Measurements from ENCODE around the gene PPA1.

DNA sequence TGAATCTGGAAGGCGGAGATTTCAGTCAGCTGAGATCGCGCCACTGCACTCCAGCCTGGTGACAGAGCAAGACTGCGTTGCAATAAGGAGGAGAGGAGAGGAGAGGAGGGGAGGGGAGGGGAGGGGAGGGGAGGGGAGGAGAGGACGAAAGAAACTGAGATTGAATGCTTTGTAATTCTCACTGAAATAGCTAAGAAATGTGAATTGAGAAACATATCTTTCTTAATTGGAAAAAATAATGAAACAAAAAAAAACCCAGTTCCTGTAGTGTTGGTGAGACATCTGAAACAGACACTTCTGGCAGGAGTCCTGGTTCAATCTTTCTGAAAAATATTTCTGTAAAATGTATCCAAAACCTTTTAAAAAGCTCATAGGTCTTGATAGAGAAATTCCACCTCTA, 26.5 kb downstream of the PPA1 start:
- TF ChIP-seq EZH2phosphoT487 (IDR thresholded peaks at IDR 0.05; ENCODE audit: insufficient read depth, low read depth) (no peak), EZH2 (IDR thresholded peaks at IDR 0.05; ENCODE audit: insufficient read depth, poor library complexity, severe bottlenecking) (no peak)

Measured in GM23248 (cell line).